Mucosa of rectum (tissue), 2 donors: ENCODE data around the gene KRTAP5-4.

ENCODE experiments used
- H3K27ac ChIP-seq, 2 donors: one replicate each; pipeline ENCODE4 v1.7.0; 2013; ENCODE audit warnings: inconsistent platforms in 2 of 2, low read depth in 2 of 2, low read length in 2 of 2
- H3K27me3 ChIP-seq, 2 donors: one replicate each; pipeline ENCODE4 v1.7.0; 2013; ENCODE audit warnings: low read length in 2 of 2; ENCODE audit not compliant: control insufficient read depth in 2 of 2, insufficient read depth in 2 of 2
- H3K36me3 ChIP-seq, 2 donors: one replicate each; pipeline ENCODE4 v1.7.0; 2013; ENCODE audit warnings: low read length in 2 of 2; ENCODE audit not compliant: control insufficient read depth in 2 of 2, insufficient read depth in 2 of 2
- H3K4me1 ChIP-seq, 2 donors: one replicate each; pipeline ENCODE4 v1.7.0; 2013; ENCODE audit warnings: low read length in 2 of 2, mild to moderate bottlenecking in 1 of 2; ENCODE audit not compliant: control insufficient read depth in 2 of 2, insufficient read depth in 2 of 2
- H3K4me3 ChIP-seq, 2 donors: one replicate each; pipeline ENCODE4 v1.7.0; 2013; ENCODE audit warnings: low read length in 2 of 2
- H3K9ac ChIP-seq, 2 donors: one replicate each; pipeline ENCODE4 v1.7.0; 2013; ENCODE audit warnings: low read length in 2 of 2, low read depth in 1 of 2, mild to moderate bottlenecking in 1 of 2
- H3K9me3 ChIP-seq, 2 donors: one replicate each; pipeline ENCODE4 v1.7.0; 2013; ENCODE audit warnings: low read length in 2 of 2; ENCODE audit not compliant: control insufficient read depth in 2 of 2
- donor health status: healthy.
- donor health status: Normal muscosa, but diverticular disease.

Gene KRTAP5-4

DNA sequence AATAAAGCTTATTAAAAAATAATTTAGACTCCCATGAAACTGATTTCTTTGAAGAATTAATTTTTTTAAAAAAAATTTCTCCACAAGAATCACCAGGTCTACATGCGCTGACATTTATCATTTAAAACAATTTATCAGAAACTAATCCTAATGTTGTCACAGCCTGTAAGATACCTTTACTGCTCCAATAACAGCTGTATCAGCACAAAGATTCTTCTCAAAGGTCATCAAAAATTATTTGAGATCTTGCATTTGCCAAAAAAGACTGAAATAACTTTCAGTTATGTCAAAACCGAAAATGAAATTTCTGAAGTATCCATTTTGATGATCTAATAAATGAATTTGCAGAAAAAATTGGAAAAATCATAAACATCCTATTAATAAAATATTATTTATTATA is 15.7 kb upstream of the KRTAP5-4 start:
- no peaks in the 10 kb centered on the region for H3K27me3 ChIP-seq
- H3K4me3 ChIP-seq: no peak overlapping the region
- no peaks in the 10 kb centered on the region for H3K36me3 ChIP-seq
- H3K4me1 ChIP-seq: peaks cover 5 to 19% of the 10 kb centered on the region in 2 donors
- H3K27ac ChIP-seq: no peak overlapping the region
- H3K9me3 ChIP-seq: no peaks in the 10 kb centered on the region
- H3K9ac ChIP-seq: no peak overlapping the region

DNA sequence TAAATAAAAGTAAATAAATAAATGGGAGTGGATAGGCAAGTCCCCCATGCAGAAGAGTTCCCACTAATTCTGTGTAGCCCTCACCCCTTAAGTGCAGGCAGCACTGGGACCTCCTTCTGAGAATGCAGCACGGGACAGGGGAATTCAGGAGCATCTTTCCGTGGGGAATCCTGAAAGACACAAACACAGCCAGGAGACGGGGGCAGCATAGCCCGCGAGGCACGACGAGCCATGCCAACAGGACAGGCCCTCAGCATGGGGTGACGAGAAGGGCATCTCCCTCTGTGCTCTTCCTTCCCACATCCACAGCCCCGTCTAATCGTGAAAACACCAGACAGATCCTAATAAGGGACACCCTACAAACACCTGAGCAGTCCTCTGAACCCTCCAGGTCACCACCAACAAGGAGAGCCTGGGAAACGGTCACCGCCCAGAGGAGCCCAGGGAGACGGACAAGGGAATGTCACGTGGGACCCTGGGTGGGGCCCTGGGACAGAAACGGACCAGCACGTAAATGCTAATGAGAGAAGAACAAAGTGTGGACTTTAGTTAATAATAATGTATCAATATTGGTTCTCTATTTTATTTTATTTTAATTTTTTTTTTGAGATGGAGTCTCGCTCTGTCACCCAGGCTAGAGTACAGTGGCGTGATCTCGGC is 14.5 kb upstream of the KRTAP5-4 start:
- H3K9me3 ChIP-seq: no peaks in the 10 kb centered on the region
- H3K36me3 ChIP-seq: no peaks in the 10 kb centered on the region

DNA sequence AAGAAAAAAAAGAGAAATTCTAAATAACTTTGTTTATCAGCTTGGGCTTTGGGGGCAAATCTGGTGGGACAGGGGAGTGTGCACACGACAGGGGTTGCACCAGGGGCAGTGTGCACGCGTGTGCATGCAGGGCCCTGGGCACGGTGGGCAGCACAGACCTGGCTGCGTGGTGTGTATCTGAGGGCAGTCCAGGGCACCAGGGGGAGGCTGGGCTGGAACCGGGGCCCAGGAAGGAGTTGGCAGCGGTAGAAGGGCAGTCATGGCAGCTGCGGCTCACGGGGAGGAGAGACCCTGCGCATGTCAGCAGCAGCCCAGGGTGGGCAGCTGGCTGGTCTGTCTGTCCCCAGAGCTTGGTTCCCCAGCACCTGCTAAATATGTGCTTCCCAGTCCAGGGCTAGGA is 11.9 kb upstream of the KRTAP5-4 start:
- no peaks in the 10 kb centered on the region for H3K9me3 ChIP-seq
- H3K4me1 ChIP-seq: peaks cover 0 to 7% of the 10 kb centered on the region in 2 donors
- H3K36me3 ChIP-seq: no peaks in the 10 kb centered on the region
- no peak overlapping the region for H3K27ac ChIP-seq
- H3K27me3 ChIP-seq: peaks cover 4 to 11% of the 10 kb centered on the region in 2 donors
- H3K9ac ChIP-seq: no peak overlapping the region
- no peak overlapping the region for H3K4me3 ChIP-seq

More for the DNA sequence above, 14.5 kb upstream of the KRTAP5-4 start:
- Histone ChIP-seq H3K27me3 (peaks cover 0 to 6% of the 10 kb centered on the region in 2 donors), H3K4me3 (no peak overlapping the region), H3K27ac (no peak overlapping the region), H3K4me1 (peaks cover 5 to 19% of the 10 kb centered on the region in 2 donors), H3K9ac (no peak overlapping the region)

DNA sequence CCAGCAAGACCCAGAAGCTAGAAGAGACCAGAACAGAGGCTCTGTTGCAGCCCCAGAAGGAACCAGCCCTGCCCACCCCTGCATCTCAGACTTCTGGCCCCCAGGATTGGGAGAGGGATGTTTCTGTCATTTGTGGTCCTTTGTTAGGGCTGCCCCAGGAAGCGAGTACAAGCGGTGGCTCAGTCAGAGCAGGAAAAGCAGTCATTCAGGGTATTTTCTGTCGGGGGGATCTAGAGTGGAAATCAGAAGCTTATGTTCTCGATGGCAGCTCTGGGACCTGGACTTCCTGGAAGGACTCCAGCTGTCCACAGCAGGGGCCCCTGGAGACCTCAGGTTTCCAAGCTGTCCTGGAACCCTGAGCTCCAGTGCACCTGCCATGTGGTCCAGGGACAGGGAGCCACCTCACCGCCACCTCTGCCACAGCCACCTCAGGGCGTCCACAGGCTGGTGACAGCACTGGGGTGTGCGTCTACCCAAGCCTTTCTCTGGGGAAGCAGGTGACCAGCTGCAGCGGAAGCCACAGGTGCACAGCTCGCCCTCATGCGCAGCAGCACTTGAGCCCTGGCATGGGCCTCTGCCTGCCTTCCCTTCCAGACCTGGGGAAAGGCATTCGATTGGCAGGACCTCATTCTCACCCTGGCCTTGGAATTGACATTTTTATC is 10.2 kb upstream of the KRTAP5-4 start:
- H3K9ac ChIP-seq: no peak overlapping the region
- peaks cover 4 to 14% of the 10 kb centered on the region in 2 donors for H3K27me3 ChIP-seq
- no peak overlapping the region for H3K27ac ChIP-seq
- no peaks in the 10 kb centered on the region for H3K4me1 ChIP-seq
- H3K36me3 ChIP-seq: no peaks in the 10 kb centered on the region
- no peaks in the 10 kb centered on the region for H3K9me3 ChIP-seq
- H3K4me3 ChIP-seq: no peak overlapping the region

DNA sequence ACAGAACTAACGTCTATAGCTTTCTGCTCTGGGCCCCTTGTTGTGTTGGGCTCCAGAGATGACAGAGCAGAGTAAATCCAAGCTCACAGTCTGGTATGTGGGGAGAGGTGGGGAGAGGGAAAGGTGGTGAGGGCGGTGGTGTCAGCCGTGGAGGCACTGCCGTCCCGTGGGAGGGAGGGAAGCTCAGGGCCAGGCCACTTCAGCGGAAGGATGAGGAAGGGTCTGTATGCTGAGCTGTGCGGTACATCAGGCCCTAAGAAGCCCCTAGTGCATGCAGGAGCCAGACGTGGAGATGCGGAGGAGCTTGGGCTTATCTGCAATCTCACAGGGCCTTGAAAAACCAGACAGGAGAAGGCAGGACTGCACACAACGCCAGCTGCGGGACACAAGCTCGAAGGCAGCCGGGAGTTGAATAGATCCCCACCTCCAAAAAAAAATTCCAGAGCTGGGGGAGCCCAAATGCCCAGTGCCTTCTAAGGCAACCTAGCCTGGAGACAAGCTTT is 9.2 kb upstream of the KRTAP5-4 start:
- Histone ChIP-seq H3K9ac (no peak overlapping the region), H3K4me3 (no peak overlapping the region), H3K27ac (no peak overlapping the region), H3K36me3 (no peaks in the 10 kb centered on the region), H3K27me3 (peaks cover 4 to 16% of the 10 kb centered on the region in 2 donors), H3K4me1 (no peaks in the 10 kb centered on the region), H3K9me3 (no peaks in the 10 kb centered on the region)

DNA sequence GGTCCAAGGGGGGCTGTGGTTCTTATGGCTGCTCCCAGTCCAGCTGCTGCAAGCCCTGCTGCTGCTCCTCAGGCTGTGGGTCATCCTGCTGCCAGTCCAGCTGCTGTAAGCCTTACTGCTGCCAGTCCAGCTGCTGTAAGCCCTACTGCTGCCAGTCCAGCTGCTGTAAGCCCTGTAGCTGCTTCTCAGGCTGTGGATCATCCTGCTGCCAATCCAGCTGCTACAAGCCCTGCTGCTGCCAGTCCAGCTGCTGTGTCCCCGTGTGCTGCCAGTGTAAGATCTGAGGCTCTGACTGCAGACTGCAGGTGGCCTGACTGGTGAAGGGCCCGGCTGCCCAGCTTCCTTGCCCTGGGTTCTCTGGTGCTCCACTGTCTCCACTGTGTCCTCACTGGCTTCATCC is 8.3 kb upstream of the KRTAP5-4 start:
- H3K36me3 ChIP-seq: no peaks in the 10 kb centered on the region
- H3K9me3 ChIP-seq: no peaks in the 10 kb centered on the region
- peaks cover 4 to 16% of the 10 kb centered on the region in 2 donors for H3K27me3 ChIP-seq
- H3K4me1 ChIP-seq: no peaks in the 10 kb centered on the region
- no peak overlapping the region for H3K4me3 ChIP-seq
- H3K9ac ChIP-seq: no peak overlapping the region
- no peak overlapping the region for H3K27ac ChIP-seq

DNA sequence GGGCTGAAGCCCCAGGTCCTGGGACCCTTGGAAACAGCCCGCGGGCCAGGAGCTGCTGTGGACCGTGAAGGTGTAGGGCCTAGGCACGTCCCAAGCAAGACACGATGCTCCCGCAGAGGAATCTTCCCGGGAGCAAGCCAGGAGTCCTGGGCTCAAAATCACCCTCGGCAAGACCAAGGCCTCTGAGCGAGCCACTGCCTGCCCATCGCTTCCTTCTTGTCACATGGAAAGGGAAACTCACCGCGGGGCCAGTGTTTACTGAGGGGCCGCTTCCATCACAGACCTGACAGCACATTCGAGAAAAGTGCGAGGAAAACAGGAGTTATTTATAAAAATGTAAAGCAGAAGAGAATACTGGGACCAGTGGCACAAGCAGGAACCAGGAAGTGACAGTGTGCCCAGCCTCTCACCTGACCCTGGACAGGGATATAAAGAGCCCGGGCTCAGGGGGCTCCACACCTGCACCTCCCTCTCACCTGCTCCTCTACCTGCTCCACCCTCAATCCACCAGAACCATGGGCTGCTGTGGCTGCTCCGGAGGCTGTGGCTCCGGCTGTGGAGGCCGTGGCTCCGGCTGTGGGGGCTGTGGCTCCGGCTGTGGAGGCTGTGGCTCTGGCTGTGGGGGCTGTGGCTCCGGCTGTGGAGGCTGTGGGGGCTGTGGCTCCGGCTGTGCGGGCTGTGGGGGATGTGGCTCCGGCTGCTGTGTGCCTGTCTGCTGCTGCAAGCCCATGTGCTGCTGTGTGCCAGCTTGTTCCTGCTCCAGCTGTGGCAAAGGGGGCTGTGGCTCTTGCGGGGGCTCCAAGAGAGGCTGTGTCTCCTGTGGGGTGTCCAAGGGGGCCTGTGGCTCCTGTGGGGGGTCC is 7.6 kb upstream of the KRTAP5-4 start, which contains the start of gene KRTAP5-5:
KRTAP5-5 (plus strand) TSS at position 450 of the 860 bp plus-strand sequence; CDS start at position 516, 66 bp downstream.
- no peaks in the 10 kb centered on the region for H3K36me3 ChIP-seq
- no peak within 1 kb of the TSS for H3K9ac ChIP-seq
- H3K4me1 ChIP-seq: no peaks in the 10 kb centered on the region
- no peak within 1 kb of the TSS for H3K27ac ChIP-seq
- H3K27me3 ChIP-seq: peaks cover 4 to 16% of the 10 kb centered on the region in 2 donors
- no peak within 1 kb of the TSS for H3K4me3 ChIP-seq
- H3K9me3 ChIP-seq: no peaks in the 10 kb centered on the region

DNA sequence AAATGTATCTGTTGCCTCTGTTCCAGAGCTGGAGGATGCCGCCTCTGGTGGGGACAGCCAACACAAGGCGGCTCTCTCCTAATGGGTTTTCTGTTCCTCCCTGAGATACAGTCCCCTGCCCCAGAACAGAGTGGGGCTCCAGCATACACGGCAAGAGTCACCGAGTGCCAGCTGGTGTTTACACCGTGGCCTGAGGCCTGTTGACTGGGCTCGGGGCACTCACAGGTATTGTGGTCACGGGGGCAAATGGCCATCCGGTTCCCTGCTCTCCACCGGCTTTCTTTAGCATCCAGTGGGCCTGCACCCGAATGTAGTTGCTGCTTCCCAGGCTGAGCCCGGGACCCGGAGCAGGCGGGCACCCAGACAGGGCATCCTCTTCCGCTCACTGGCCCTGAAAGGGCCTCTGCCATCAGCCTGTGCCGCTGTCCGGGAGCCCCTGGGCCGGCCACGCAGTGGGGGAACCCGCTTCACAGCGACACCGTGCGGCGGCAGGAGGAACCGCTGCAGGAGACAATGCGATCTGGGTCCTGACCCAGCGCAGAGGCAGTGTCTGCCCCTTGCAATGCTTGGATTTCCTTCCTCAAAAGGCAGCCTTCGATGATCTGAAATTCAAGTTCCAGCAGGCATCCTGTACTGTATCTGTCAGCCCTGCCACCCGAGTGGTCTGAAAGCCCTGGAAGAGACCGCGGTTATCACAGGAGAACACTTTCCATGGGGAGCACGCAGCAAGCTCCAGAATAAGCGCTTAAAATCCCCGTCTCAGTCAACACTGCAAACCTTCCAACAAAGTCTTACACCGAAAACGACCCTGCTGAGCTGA is 6.8 kb upstream of the KRTAP5-4 start:
- no peak overlapping the region for H3K4me3 ChIP-seq
- H3K9me3 ChIP-seq: no peaks in the 10 kb centered on the region
- H3K4me1 ChIP-seq: no peaks in the 10 kb centered on the region
- no peaks in the 10 kb centered on the region for H3K36me3 ChIP-seq
- H3K9ac ChIP-seq: no peak overlapping the region
- peaks cover 4 to 16% of the 10 kb centered on the region in 2 donors for H3K27me3 ChIP-seq
- H3K27ac ChIP-seq: no peak overlapping the region

DNA sequence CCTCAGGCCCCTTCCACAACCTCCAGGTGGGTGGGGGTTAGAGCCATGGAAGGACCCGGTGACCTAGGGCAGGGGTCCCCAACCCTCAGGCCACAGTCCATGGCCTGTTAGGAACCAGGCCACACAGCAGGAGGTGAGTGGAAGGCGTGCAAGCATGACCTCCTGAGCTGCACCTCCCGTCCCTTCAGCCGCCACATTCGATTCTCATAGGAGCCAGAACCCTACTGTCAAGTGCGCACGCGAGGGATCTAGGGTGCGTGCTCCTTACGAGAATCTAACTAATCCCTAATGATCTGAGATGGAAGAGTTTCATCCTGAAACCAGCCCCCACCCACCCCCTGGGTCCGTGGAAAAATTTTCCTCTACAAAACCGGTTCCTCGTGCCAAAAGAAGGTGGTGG is 3.6 kb upstream of the KRTAP5-4 start:
- H3K4me1 ChIP-seq: no peaks in the 10 kb centered on the region
- no peaks in the 10 kb centered on the region for H3K9me3 ChIP-seq
- no peak overlapping the region for H3K9ac ChIP-seq
- H3K27ac ChIP-seq: no peak overlapping the region
- H3K4me3 ChIP-seq: no peak overlapping the region
- no peaks in the 10 kb centered on the region for H3K36me3 ChIP-seq
- peaks cover 4 to 9% of the 10 kb centered on the region in 2 donors for H3K27me3 ChIP-seq
